HEK293T (cell line): ENCODE data around the gene FUCA2.

Source experiments
- CTCF ChIA-PET: fragments of 350-600 bp; formaldehyde crosslinking; extraction: SDS; loops from one replicate; lab custom pipeline; 2021; ENCODE audit warnings: antibody characterized with exemption, inconsistent platforms; lab: Yijun Ruan, JAX
- POLR2A ChIA-PET: fragments of 350-600 bp; formaldehyde crosslinking; extraction: SDS; loops from one replicate; lab custom pipeline; 2020; ENCODE audit warnings: antibody characterized with exemption, inconsistent platforms; lab: Yijun Ruan, JAX
- DNase-seq: peaks from one replicate; pipeline ENCODE4 v3.0.0; 2012; ENCODE audit warnings: mixed read lengths; ENCODE audit errors: extremely low spot score
- ARNT ChIP-seq: fragments of 450-650 bp; IDR thresholded peaks from 2 replicates; pipeline ENCODE4 v1.6.1; 2017; ENCODE audit warnings: mild to moderate bottlenecking
- BHLHE40 ChIP-seq: fragments of 450-650 bp; IDR thresholded peaks from 2 replicates; pipeline ENCODE4 v1.6.1; 2016; ENCODE audit warnings: mild to moderate bottlenecking, moderate library complexity, borderline replicate concordance
- CTBP1 ChIP-seq: fragments of 450-650 bp; IDR thresholded peaks from 2 replicates; pipeline ENCODE4 v1.6.1; 2016; ENCODE audit warnings: borderline replicate concordance
- ELF4 ChIP-seq: fragments of 450-650 bp; IDR thresholded peaks from 2 replicates; pipeline ENCODE4 v1.6.1; 2017; ENCODE audit warnings: antibody characterized with exemption
- FOXA1 ChIP-seq: fragments of 450-650 bp; IDR thresholded peaks from 2 replicates; pipeline ENCODE4 v1.6.1; 2016; ENCODE audit warnings: mild to moderate bottlenecking
- FOXK2 ChIP-seq: fragments of 450-650 bp; IDR thresholded peaks from 2 replicates; pipeline ENCODE4 v1.6.1; 2016; ENCODE audit warnings: mild to moderate bottlenecking
- FOXM1 ChIP-seq: fragments of 450-650 bp; IDR thresholded peaks from 2 replicates; pipeline ENCODE4 v1.6.1; 2017; ENCODE audit warnings: mild to moderate bottlenecking, borderline replicate concordance
- HDGF ChIP-seq: fragments of 450-650 bp; IDR thresholded peaks from 2 replicates; pipeline ENCODE4 v1.6.1; 2017; ENCODE audit warnings: antibody characterized with exemption, borderline replicate concordance
- L3MBTL2 ChIP-seq: fragments of 450-650 bp; conservative IDR thresholded peaks from 2 replicates; pipeline ENCODE4 v1.6.1; 2016; ENCODE audit warnings: mild to moderate bottlenecking
- LEF1 ChIP-seq: fragments of 450-650 bp; IDR thresholded peaks from 2 replicates; pipeline ENCODE4 v1.6.1; 2017; ENCODE audit warnings: mild to moderate bottlenecking, borderline replicate concordance
- NFRKB ChIP-seq: fragments of 450-650 bp; IDR thresholded peaks from 2 replicates; pipeline ENCODE4 v1.6.1; 2016; ENCODE audit warnings: mild to moderate bottlenecking, moderate library complexity
- SP1 ChIP-seq: fragments of 450-650 bp; IDR thresholded peaks from 2 replicates; pipeline ENCODE4 v1.6.1; 2017
- SUZ12 ChIP-seq: fragments of 450-650 bp; IDR thresholded peaks from 2 replicates; pipeline ENCODE4 v1.6.1; 2016; ENCODE audit warnings: mild to moderate bottlenecking
- TARDBP ChIP-seq: fragments of 450-650 bp; IDR thresholded peaks from 2 replicates; pipeline ENCODE4 v1.6.1; 2016
- ZNF384 ChIP-seq: fragments of 450-650 bp; IDR thresholded peaks from 2 replicates; pipeline ENCODE4 v1.6.1; 2016
- TF ChIP-seq, protein P1 (sequence below): fragments of 450-650 bp; IDR thresholded peaks from 2 replicates; pipeline ENCODE4 v1.6.1; 2016

Gene FUCA2

DNA sequence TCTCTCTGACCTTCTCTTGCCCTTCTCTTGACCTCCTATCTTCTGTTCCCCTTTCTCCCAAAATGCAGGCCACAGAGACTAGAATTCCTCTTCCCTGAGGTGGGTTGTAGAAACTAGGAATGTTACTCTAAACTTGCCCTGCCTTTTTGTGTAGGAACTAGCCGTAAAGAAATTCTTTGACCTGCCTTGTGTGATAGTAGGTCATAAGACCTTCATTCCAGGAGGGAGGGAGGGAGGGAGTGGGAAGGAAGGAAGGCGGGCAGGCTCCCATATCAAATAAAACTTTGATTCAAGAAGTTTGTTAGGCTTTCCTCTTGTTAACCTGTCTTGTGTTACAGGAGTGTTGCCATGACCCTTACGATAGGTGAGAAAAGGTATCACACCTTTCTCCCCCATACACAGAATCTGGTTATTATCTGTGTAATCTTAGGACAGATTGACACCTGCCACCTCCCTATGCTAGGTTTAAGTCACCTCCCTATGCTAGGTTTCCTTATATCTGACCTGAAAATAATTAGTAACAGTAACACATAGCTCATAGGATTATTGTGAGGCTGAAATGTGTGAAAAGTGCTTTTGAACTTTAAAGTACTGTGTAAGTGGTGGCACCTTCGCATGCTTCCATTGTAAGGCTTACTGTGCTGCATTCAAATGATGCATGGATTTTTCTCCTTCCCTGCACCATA lies 32.6 kb upstream of the FUCA2 start:
- ChIA-PET POLR2A (no interaction called here), CTCF (no interaction called here)
- TF ChIP-seq FOXK2, result no peak
- no peak for TF ChIP-seq FOXA1
- TF ChIP-seq SP1, result no peak
- no peak for TF ChIP-seq ARNT
- TF ChIP-seq, protein P1, sequence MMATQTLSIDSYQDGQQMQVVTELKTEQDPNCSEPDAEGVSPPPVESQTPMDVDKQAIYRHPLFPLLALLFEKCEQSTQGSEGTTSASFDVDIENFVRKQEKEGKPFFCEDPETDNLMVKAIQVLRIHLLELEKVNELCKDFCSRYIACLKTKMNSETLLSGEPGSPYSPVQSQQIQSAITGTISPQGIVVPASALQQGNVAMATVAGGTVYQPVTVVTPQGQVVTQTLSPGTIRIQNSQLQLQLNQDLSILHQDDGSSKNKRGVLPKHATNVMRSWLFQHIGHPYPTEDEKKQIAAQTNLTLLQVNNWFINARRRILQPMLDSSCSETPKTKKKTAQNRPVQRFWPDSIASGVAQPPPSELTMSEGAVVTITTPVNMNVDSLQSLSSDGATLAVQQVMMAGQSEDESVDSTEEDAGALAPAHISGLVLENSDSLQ, result no peak
- TF ChIP-seq HDGF, result no peak
- TF ChIP-seq BHLHE40, result no peak
- no peak for TF ChIP-seq FOXM1
- TF ChIP-seq TARDBP, result no peak
- TF ChIP-seq SUZ12, result no peak
- TF ChIP-seq ELF4, result no peak
- TF ChIP-seq CTBP1, result no peak
- TF ChIP-seq LEF1, result no peak
- no peak for TF ChIP-seq L3MBTL2
- TF ChIP-seq NFRKB, result no peak
- no peak for DNase-seq

DNA sequence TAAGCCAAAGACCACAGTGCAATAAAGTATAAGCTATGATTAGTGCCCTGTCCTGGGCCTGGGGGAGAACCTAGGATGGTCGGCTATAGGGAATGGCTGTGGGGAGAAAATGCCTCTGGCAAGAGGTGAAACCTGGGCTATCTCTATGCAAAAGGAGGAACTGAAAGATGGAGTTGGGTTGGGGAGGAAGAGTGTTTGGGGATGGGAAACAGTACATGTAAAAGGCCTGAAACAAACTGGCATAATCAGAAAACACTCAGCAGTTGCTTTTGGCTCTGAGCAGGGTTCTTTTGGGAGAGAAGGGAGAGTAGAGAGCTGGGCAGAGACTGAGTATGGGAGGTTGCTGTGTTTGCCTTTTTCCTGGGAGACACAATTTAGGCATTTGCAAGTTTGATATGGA lies 31.9 kb upstream of the FUCA2 start:
- POLR2A ChIA-PET, result no interaction called here
- DNase-seq, result no peak
- TF ChIP-seq, protein P1, result no peak
- no peak for TF ChIP-seq SP1
- TF ChIP-seq FOXM1, result no peak
- TF ChIP-seq LEF1, result no peak
- no peak for TF ChIP-seq ZNF384
- TF ChIP-seq HDGF, result no peak
- TF ChIP-seq FOXK2, result no peak
- no peak for TF ChIP-seq ARNT
- no peak for TF ChIP-seq CTBP1
- no peak for TF ChIP-seq TARDBP
- TF ChIP-seq BHLHE40, result no peak
- TF ChIP-seq ELF4, result no peak
- TF ChIP-seq SUZ12, result no peak
- no peak for TF ChIP-seq L3MBTL2
- TF ChIP-seq FOXA1, result no peak
- TF ChIP-seq NFRKB, result no peak
- CTCF ChIA-PET, result no interaction called here

DNA sequence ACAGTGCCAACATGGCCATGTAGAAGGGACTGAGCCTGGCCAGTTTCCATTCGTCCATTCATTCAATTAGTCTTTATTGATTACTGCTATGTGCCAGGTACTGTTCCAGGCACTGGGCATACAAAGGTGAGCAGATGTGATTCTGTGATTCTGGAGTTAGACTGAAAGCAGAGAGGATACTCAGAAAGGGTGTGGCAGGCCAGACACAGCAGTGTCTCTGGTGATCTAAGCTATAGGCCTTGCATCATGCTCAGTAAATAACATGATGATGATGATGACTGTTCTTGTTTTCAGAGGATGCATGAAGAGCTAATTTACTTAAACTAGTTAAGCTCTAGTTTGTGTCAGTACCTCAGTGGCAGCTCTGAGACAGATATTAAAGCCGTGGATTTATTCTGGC lies 31.4 kb upstream of the FUCA2 start:
- POLR2A ChIA-PET, result no interaction called here
- TF ChIP-seq, protein P1, result no peak
- TF ChIP-seq BHLHE40 (no peak), TARDBP (no peak), ARNT (no peak), LEF1 (no peak), FOXK2 (no peak), CTBP1 (no peak), FOXA1 (no peak), SUZ12 (no peak), L3MBTL2 (no peak), SP1 (no peak), ELF4 (no peak), HDGF (no peak), ZNF384 (no peak), NFRKB (no peak), FOXM1 (no peak)
- CTCF ChIA-PET, result no interaction called here
- no peak for DNase-seq

DNA sequence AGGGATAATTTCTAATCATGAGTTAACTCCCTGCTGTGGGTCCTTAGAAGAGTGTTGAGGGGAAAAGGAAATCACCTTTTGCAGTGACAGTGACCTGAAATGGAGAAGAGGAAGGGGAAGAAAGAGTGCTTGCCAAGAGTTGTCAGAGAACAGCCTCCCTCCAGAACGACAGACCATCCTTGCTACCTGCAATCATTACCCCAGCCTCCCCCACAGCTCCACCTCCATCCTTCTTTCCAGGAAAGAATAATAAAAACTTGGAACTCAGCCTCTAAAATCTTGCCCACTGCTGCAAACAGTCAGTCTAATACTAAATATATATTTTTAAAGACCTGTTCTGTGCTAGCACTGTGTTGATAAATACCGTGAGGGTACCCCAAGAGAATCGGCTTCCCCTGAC lies 28.7 kb upstream of the FUCA2 start:
- CTCF ChIA-PET, result no interaction called here
- TF ChIP-seq ELF4, result no peak
- TF ChIP-seq SP1, result no peak
- TF ChIP-seq FOXM1, result no peak
- no peak for TF ChIP-seq ZNF384
- no peak for TF ChIP-seq FOXA1
- no peak for TF ChIP-seq TARDBP
- TF ChIP-seq HDGF, result no peak
- TF ChIP-seq, protein P1, result no peak
- TF ChIP-seq SUZ12, result no peak
- no peak for TF ChIP-seq L3MBTL2
- TF ChIP-seq BHLHE40, result no peak
- TF ChIP-seq FOXK2, result no peak
- TF ChIP-seq NFRKB, result no peak
- DNase-seq, result no peak
- POLR2A ChIA-PET, result no interaction called here

DNA sequence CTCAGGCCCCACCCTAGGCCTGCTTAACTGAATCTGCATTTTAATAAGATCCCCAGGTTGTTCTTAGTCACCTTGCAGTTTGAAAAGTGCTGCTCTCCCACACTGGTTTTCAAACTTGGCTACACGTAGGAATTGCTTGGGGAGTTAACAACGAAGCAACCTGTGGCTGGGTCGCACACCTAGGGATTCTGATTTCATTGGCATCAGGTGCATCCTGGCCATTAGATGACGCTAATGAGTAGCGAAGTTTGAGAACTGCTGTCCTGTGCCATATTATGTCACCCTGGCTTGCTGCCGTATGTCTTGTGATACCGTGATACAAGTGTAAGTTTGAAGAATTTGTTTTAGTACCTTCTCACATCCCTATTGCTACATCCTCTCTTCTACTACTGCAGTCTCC lies 28.2 kb upstream of the FUCA2 start:
- CTCF ChIA-PET, result no interaction called here
- TF ChIP-seq FOXK2, result no peak
- no peak for TF ChIP-seq ARNT
- TF ChIP-seq CTBP1, result no peak
- TF ChIP-seq L3MBTL2, result no peak
- no peak for TF ChIP-seq HDGF
- TF ChIP-seq NFRKB, result no peak
- TF ChIP-seq FOXM1, result no peak
- TF ChIP-seq, protein P1, result no peak
- TF ChIP-seq ZNF384, result no peak
- no peak for TF ChIP-seq TARDBP
- no peak for TF ChIP-seq SP1
- TF ChIP-seq BHLHE40, result no peak
- TF ChIP-seq ELF4, result no peak
- no peak for TF ChIP-seq FOXA1
- TF ChIP-seq LEF1, result no peak
- TF ChIP-seq SUZ12, result no peak
- POLR2A ChIA-PET, result no interaction called here
- DNase-seq, result no peak
